EL (cell line): ENCODE results near the gene EPB41L1.

Experiments used
- DNase-seq: peaks from one replicate; pipeline ENCODE4 v3.0.0-alpha.2; 2016

Gene EPB41L1

DNA sequence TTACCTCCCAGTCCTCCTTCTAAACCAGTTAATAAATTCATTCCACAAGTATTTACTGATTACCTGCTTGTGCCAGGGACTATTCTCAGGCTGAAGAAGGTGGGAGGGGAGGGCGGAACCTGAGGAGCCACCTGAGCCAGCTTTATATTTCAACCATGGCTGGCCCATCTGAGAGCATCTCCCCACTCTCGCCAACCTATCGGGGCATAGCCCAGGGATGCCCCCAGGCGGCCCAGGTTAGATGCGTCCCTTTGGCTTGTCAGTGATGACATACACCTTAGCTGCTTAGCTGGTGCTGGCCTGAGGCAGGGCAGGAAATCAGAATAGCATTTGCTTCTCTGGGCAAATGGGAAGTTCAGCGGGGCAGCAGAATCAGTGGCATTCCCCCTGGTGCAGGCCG, 76.8 kb downstream of the EPB41L1 start:
- no peak for DNase-seq

DNA sequence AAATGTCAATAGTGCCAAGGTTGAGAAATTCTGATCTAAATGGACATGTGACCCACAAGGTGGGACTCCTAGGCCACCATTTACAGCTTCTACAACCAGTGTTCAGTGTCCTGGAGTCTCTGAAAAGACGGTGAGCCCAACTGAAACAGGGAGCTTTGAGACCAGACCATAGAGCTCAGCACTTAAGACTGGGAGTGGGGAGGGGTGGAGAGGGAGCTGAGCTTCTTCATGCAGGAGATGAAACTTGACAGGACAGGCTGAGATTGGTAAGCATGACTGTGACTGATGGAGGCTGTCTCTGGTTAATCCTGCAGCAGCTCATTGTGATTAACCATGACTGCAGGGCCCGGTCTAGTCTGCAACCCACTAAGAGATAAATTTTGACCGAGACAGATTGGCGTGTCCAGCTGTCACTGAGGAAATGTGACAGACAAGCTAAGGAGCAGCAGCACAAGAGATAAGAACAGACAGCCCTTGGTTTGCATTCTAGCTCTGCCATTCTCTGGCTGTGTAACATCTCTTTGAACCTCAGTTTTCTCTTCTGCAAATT, 80.3 kb downstream of the EPB41L1 start:
- DNase-seq = no peak

DNA sequence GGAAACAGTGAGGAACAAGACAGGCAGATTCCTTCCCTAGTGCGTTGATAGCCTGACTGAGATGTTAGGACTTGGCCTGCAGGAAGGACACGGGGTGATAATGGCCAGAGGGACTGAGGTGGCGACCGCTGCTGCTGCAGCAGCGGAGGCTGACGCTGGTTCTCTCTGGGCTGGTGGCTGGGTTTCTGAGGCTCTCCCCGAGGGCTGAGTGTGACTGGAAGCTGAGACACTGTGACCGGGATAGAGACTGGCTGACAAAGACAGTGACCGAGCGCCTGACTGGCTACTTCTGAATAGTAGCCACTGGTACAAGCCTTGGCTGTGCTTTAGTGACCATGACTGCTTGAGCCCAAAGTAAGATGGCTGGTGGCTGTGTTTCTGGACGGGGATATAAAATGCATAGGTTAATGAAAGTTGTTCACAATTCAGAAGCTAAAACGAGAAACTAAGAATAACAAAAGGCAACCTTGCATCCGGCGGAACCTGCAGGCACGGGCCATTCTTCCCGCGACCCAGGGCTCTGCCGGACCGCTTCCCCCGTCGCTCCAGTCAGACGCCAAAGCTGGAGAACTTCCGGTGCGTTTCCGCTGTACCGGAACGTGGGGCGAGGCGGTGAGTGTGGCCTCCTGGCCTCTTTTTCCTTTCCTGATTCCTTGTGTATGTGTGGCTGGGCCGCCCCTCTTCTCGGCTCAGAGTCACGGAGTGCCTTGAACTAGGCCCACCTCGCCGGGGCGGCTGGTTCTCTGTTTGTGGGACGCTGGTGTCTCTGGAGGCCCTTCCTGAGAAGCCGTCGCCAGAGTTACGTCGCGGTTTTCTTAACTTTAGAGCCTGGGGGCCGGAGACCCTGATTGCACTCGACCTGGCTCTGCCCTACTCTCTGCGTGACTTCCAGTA, 81.6 kb downstream of the EPB41L1 start, which contains the start of gene AAR2:
AAR2 (plus strand) TSS at position 587 of the 894 bp plus-strand sequence. CDS start 3,391 bp downstream, outside the sequence.
- DNase-seq = peak; percentile 76

DNA sequence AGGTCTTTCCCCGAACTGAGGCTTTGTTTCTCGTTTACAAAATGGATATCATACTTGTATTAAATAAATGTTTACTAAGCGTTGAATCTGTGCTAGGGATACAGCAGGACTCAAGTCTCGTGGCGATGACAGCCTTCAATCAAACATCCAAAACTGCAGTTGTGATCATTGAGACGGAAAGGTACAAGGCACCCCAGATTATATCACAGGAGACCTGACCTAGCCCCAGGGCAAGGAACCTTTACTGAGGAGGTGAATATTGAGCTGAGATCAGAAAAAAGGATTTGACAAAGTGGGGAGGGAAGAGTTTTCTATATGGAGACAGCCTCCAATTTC, 82.2 kb downstream of the EPB41L1 start:
- DNase-seq = no peak

DNA sequence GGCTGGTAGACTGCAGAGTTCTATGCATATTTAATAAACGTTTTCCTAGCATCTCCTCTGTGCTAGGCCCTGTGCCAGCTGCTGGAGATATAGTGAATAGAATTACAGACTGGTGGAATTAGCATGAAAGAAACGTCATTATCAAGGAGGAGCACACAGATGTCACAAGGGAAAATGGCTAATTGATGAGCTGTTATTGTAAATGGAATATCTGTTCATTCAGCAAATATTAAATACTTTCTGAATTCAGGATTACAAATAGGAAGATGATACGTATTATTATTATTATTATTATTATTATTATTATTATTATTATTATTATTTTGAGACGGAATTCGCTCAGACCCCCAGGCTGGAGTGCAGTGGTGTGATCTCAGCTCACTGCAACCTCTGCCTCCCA, 82.9 kb downstream of the EPB41L1 start:
- DNase-seq = no peak

DNA sequence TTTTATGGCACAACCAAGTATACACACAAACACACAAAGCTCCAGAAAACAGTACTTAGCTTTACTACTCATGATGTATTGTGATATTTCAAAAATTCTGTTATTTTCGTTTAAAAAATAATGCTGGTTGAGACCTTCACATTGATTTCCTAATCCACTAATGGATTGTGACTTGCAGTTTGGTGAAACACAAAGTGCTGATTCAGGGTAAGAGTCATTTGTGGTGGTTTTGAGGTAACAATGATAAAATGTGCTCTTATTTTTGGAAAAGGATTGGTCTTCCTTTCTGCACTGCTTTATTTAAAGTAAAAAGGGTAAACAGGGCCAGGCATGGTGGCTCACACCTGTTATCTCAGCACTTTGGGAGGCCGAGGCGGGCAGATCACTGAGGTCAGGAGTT, 83.6 kb downstream of the EPB41L1 start:
- DNase-seq = no peak

DNA sequence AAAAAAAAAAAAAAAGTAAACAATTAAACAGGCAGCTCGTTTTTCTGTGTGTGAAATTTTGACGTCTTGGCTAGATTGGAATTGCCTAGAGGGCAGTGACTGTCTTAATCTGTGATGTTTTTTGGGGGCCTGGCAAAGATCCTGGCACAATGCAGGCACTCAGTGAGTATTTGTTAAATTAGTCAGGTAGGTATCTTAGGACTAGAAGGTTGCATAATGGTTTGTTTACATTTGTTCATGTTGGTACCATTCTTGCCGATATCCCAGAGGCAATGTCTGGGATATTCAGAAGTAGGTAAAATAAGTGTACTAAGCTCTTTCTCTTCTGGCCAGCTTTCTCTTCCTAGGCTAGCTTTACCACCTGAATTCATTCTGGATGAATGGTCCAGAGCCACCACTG, 84.2 kb downstream of the EPB41L1 start:
- DNase-seq = no peak

DNA sequence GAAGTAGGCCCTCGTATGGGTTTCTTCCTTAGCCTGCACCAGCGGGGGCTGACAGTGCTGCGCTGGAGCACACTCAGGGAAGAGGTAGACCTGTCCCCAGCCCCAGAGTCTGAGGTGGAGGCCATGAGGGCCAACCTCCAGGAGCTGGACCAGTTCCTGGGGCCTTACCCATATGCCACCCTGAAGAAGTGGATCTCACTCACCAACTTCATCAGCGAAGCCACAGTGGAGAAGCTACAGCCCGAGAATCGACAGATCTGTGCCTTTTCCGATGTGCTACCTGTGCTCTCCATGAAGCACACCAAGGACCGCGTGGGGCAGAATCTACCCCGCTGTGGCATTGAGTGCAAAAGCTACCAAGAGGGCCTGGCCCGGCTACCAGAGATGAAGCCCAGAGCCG, 85.5 kb downstream of the EPB41L1 start:
- DNase-seq = no peak

DNA sequence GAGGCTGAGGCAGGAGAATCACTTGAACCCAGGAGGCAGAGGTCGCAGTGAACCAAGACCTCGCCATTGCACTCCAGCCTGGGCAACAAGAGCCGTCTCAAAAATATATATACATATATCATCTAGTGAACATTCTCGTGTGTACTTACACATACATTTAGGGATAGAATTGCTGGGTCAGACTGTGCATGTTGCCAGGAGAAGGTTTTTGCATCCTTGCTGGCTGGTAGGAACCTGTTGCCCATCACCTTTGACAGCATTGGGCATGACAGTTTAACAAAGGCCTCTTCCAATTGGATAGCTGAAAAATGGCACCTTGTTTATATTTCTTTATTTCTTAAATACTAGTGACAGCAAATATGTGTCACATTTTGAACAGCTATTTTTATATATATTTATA, 87.1 kb downstream of the EPB41L1 start:
- no peak for DNase-seq

DNA sequence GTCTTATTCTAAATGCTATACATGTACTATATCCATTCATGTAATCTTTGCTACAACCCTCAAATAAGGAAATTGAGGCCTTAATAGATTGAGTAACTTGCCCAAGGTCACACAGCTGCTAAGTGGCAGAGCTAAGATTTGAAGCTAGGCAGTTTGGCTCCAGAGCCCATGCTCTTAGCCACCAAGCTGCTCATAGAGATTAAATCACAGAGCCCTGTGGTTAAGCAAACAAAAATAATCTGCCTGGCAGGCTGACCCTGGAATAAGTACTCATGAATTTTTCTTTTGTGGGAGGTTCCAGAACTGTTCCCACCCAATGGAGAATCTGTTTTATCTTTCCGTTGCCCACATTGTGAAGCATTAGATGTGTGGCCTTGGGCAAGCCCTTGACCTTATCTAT, 89.2 kb downstream of the EPB41L1 start:
- DNase-seq = no peak

DNA sequence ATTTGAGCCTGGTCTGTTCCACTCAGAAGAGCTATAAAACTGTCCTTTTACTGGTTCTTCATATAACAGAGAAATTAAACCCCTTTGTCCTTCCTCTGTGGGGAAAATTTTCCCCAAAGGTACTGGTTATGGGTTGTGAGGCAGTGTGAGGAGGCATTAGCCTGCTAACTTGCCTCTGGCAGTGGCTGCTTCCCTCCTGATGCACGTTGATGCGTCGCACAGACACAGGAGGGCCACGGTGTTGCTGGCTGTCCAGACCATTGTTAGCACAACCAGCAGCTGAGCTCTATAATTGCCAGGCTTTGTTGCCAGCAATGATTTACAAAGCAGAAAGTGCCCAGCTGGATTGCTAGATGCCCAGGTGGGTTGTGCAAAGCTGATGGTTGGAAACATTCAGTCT, 91.9 kb downstream of the EPB41L1 start:
- no peak for DNase-seq

DNA sequence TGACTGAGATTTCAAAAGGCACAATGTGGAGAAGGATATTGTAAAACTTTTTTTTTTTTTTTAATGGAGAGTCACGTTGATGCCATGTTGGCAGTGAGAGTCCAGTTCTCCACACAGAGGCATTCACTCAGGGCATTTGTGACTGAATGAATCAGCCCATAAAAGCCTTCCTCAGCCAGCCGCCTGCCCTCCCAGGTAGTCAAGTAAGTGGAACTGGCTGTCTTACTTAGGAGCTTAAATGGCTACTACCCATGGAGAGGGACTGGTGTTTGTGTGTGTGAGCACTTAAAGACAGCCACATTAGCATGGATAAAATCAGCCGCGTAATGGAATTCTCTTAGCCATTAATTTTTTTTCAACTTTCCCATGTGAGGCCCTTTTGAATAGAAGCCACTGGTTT, 94.3 kb downstream of the EPB41L1 start:
- DNase-seq = no peak

DNA sequence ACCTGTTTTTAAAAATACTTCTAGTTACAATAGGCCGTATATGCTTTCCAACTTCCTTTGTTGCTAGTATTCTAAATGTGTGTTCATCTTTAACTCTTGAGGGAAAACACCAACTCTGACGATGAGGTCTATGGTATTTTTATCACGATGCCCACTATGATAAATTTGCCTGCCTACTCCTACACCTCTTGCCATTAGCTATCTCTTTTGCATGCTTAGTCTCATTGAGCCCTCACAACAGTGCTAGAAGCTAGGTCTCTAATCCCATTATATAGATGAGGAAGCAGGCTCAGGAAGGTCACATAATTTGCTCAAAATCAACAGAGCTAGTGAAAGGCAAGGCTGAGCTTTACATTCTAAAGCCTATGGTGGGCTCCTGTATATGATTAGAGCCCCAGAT, 94.9 kb downstream of the EPB41L1 start:
- DNase-seq = no peak

DNA sequence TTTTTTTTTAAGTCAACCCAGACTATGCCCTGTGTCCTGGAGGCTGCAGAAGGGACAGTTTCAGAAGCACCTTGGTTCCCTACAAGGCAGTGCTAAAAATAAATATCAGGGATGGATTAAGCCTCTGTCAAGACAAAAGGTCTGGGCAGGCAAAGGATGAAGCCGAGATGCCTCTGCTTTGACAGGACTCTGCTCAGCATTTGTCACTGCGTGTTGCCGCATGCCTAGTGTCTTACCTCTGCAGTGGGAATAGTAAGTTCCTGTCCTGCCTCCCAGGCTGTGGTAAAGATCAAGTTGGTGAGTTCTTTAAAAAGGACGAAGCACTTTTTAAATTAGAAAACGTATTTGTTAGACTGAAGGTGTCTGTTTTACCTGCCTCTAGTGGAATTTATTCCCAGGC, 96.9 kb downstream of the EPB41L1 start:
- DNase-seq = no peak

DNA sequence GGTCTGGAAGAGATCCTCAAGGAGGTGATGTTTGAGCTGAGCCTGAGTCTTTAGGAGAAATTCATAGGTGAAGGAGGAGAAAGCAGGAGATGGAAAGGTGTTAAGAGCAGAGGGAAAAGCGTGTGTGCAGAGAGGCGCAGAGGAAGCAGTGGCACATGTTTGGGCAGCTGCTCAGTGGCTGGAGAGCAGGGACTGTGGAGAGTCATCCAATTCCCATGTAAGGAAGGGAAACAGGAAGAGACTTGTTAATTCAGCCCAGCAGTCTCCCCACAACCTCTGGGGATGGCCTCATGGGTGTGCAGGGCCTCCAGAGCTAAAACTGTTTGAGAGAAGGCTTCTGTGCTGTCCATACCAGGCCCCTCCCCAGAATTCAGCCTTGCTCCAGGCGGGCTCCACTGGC, 98.0 kb downstream of the EPB41L1 start:
- DNase-seq = no peak

DNA sequence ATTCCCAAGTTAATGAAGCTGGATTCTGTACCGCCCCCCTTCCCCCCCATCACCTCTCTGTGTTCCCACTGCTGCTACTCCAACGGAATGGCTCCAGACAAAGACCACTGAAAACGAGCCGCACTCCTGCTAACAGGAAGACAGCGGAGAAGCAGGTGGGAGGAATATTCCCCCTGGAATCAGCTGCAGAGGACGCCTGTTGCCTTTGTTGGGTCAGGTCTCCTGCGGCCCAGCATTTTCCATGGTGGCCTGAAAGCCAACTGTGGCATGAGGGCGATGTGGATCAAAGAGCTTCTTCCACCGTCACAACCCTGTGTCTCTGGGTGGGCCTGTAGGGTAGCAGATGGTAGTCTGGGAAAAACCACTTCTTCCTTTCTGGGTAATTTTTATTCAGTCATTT, 98.5 kb downstream of the EPB41L1 start:
- DNase-seq = no peak

DNA sequence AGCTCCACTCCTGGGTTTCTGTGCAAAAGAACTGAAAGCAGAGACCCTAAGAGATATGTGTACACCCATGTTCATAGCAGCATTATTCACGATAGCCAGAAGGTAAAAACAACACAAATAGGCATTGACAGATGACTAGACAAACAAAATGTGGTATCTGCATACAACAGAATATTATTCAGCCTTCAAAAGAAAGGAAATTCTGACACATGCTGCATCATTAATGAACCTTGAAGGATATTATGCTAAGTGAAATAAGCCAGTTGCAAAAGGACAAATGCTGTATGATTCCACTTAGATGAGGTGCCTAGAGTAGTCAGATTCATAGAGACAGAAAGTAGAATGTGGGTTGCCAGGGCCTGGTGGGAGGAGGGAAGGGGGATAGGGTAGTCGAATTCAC, 99.5 kb downstream of the EPB41L1 start:
- no peak for DNase-seq

DNA sequence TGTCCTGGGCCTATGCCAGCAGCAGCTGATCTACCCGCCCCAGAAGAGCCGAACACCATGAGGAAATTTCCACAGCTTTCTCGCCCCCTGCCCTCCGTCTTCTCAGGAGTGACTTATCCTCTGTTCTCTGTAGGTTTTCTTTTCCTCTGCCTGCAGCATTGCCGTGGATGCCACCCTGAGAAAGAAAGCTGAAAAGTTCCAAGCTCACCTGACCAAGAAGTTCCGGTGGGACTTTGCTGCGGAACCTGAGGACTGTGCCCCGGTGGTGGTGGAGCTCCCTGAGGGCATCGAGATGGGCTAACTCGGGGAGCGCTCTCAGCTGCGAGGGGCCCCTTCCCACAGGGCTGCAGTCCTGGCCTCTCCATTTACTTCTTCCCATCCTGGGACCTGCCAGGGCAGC, 100.9 kb downstream of the EPB41L1 start:
- DNase-seq = no peak

DNA sequence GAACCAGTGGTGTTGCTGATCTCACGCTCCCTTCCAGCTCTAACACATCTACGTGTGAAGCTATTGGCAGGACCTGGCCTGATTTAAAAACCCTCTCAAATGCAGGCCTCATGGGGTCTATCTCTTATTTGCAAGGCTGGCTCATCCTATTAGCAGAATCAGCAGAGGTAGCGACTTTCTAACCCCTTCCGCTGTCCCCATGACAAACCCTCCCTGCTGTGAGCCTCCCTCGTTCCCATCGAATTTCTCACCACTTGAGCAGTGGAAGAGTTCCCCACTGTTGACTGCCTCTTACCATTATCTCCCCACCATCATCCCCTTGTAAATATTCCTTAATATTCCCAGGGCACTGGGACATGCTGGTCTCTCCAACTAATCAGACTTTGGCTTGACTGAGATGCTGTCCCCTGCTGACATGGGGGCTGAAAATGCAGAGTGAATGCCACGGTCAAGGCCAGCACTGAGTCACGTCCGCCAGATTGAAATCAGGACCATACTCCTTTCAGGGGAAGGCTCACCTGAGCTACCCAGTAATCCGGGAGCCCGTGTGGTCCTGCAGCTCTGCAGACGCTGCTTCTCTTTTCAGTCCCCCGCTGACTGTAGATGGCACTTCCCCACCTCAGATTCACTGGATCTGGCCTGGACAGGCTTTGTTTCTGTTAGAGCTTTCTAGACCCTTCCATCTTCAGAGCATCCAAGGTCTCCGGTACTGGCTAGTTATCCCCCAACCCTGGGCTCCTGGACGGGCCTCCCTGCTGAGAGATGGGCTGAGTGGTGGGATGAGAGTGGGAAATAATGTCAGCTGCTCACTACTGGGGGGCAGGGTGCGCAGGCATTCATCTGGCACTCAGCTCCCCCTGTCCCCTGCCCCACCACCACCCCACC, 104.9 kb downstream of the EPB41L1 start:
- no peak for DNase-seq

DNA sequence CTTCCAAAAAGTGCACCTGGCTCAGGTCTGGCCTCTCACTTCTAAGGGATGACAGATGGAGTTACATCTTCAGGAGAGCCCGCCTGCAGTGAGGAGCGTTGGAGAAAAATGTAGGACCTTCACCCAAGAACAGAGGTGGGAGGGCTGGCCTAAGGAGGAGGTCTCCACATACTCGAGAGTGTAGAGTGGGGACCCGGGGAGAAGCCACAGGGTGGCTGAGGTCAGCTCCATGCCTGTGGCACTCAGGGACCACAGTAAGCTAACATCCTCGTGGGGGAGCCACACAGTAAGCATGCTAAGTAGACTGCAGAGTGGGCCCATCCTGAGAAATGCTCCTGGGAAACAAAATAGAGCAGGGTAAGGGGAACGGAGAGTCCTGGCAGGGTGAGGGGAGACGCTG, 105.8 kb downstream of the EPB41L1 start:
- no peak for DNase-seq

DNA sequence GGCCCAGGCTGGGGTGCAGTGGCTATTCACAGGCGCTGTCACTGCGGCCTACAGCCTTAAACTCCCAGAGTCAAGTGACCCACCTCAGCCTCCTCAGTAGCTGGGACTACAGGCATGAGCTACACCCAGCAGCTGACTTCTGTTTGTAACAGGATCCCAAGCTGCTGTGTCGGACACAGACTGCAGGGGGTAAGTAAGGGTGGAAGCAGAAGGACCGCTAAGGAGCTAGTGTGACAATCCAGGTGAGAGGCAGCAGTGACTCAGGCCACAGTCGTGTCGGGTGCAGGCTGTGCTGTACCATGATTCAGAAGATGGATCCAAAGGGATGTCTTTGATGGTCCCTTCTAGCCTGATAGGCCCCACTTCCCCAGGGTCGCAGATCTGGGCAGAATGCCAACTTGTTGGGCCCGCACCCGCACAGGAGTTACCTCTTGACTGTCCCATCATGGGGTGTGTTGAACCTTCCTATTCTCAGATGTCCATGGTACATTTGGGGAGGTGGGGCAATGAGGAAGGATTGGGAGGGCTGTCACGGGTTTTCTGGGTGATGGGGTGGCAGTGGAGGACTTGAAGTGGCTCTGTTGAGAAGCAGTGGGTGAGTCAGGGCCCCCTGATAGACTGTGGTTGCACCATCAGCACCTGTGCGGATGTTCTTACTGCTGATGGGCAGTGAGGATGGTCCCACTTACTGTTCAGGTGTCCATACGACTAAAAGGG, 107.0 kb downstream of the EPB41L1 start:
- DNase-seq = no peak

DNA sequence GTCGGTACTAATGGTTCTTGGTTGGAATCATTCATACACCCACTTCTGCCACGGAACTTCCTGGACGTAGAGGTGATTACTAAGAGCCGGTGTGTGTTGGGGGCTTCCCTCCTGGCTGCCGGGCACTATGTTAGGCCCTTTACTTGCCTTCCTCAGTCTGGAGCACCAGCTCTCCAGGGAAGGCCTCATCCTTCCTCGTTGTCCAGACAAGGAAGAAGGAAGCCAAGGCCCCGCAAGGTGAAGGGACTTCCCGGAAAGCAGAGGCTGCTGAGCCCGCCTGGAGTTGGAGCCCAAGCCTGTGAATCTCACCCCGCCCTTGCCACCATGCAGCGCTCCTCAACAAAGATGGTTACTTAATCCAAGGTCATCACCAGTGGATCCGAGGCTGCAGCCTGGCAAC, 107.9 kb downstream of the EPB41L1 start:
- no peak for DNase-seq
